ENCODE measurements around the gene BICD1.
"Not testable (repeated sequence)": the region's sequence is repeated elsewhere in the genome, so short reads cannot be mapped to it uniquely, and the experiment has no call there.

Gene BICD1

GRCh38 chr12:32106517-32107358 is at the start of gene BICD1:
Gene BICD1, plus strand, starts transcription at chr12:32106847. Its CDS starts 485 bp downstream, at chr12:32107332.
- peak; percentile 79 to 83 for DNase-seq

DNA sequence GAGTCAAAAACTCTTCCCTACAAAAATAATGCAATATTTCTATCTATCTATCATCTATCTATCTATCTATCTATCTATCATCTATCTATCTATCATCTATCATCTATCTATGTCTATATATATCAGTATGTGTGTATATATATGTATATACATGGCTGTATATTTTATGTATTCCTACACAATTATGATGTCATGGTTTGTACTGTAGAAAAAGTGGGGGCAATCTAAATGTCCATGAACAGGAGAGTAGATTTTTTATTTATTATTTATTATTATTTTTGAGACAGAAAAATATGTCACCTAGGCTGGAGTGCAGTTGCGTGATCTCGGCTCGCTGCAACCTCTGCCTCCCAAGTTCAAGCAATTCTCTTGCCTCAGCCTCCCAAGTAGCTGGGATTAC is 45.6 kb upstream of the BICD1 start:
- DNase-seq = no peak

GRCh38 chr12:32062881-32063280 is 43.8 kb upstream of the BICD1 start:
- DNase-seq = no peak

DNA sequence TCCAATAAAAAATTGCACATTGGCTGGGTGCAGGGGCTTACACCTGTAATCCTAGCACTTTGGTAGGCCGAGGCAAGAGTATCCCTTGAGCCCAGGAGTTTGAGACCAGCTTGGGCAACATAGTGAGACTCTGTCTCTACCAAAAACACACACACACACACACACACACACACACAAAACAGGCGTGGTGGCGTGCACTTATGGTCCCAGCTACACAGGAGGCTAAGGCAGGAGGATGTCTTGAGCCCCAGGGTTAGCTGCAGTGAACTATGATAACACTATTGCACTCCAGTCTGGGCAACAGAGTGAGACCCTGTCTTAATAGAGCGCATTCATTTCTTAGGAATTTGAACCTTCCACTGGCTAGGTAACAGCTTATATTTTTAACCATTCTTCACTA is 42.9 kb upstream of the BICD1 start:
- DNase-seq = no peak

GRCh38 chr12:32066206-32066605 is 40.4 kb upstream of the BICD1 start:
- DNase-seq = no peak

DNA sequence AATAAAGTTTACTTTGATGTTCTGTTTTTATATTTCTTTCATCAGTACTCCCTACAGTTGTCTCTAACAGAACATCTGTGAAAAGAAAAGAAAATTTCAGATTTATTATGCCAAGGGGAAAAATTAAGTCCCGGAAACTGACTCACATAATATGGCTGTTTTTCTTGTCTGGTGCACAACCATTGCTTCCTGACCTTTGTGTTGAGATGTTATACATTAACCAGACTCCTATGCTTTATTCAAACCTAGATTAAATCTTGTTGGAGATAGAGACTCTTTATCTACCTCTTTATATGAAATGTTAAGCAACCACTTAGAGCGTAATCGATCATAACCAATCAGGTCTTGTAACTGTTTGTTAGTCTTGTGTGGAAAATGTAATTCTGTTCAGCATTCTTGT is 37.6 kb upstream of the BICD1 start:
- DNase-seq = no peak

GRCh38 chr12:32069731-32070130 is 36.9 kb upstream of the BICD1 start:
- no peak for DNase-seq

- no peak for DNase-seq
Observed at GRCh38 chr12:32070370-32070769, 36.3 kb upstream of the BICD1 start.

GRCh38 chr12:32072102-32072501 is 34.5 kb upstream of the BICD1 start:
- no peak for DNase-seq

DNA sequence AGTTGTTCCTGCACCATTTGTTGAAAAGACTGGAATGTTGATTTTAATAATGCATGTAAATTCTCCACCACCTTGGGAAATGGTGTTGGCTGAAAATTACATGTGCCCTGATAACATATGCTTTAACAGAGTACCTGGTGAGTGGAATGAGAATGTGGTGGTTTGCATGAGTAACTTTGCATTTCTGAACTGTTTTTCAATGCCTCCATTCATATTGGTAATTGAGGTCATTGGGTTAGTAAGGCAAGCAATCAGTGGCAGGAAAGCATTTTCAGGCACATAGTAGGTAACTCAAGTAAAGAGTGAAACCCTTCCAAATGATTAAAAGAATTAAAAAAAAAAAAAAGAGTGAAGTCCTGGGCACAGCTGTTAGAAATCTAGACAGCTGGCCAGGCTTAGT is 32.2 kb upstream of the BICD1 start:
- no peak for DNase-seq

GRCh38 chr12:32076941-32077340 is 29.7 kb upstream of the BICD1 start:
- no peak for DNase-seq

GRCh38 chr12:32080435-32080834 is 26.2 kb upstream of the BICD1 start:
- no peak for DNase-seq

- DNase-seq = no peak
Observed at GRCh38 chr12:32083489-32083888, 23.2 kb upstream of the BICD1 start.

- no peak for DNase-seq
Observed at GRCh38 chr12:32084017-32084688, 22.5 kb upstream of the BICD1 start.

GRCh38 chr12:32084753-32085152 is 21.9 kb upstream of the BICD1 start:
- no peak for DNase-seq

- no peak for DNase-seq
Observed at GRCh38 chr12:32087306-32087705, 19.3 kb upstream of the BICD1 start.

DNA sequence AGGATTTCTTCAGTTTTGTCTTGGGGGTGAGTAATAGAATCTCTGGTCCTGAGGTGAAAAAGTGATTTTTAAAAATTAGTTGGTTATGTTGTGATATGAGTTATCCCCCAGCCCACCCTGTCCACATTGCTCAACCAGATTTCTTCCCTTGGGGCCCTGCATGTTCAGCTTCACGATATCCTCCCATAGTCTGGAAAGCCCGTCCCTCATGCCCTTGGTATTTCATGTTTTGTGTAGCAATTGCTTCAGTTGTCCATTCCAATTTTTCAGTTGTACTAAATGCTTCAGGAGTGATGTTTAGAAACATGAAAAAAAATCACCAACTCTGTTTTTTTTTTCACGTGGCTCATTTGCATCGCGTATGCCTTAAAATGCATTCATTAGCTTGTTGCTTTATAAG is 17.5 kb upstream of the BICD1 start:
- no peak for DNase-seq

GRCh38 chr12:32089586-32089985 is 17.1 kb upstream of the BICD1 start:
- no peak for DNase-seq

- DNase-seq = no peak
Observed at GRCh38 chr12:32091696-32092095, 15.0 kb upstream of the BICD1 start.

- no peak for DNase-seq
Observed at GRCh38 chr12:32098112-32098511, 8.5 kb upstream of the BICD1 start.

GRCh38 chr12:32099275-32099674 is 7.4 kb upstream of the BICD1 start:
- DNase-seq = not testable (repeated sequence)

DNA sequence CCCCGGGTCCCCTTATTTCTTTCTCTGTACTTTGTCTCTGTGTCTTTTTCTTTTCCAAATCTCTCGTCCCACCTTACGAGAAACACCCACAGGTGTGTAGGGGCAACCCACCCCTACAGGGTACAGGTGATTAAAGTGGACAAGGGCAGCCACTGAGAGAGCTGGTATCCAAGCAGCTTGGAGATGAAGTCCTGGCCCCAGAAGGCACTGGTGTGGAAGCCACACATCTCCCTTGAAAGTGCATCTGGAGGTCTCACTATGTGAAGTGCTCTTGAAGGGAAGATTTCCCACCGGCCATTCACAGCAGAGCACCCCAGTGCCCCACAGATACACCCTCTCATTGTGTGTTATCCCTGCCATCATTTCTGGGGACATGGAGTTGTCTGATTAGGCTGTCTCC is 6.3 kb upstream of the BICD1 start:
- DNase-seq = no peak

GRCh38 chr12:32100888-32101287 is 5.8 kb upstream of the BICD1 start:
- DNase-seq = no peak

- no peak for DNase-seq
Observed at GRCh38 chr12:32102234-32102633, 4.4 kb upstream of the BICD1 start.
